ENCODE results near the gene CACNA1G. TPM values are rescaled to one million over a fixed set of nuclear protein-coding genes. Genes with fewer than 3 reads are reported as not detected.
A peak's percentile ranks its signal among the peaks of the same experiment; 100 is the strongest.

The CACNA1G gene
- total RNA-seq, 1 experiment from 2014 or later: 6.7 TPM

- TF ChIP-seq TP53 (CRISPR knock-in tag; IDR thresholded peaks at IDR 0.05) (no peak), MXD4 (CRISPR knock-in tag; IDR thresholded peaks at IDR 0.05; ENCODE audit: borderline replicate concordance) (no peak), FOXP1 (CRISPR knock-in tag; IDR thresholded peaks at IDR 0.05; ENCODE audit: borderline replicate concordance) (peak; percentile 17; the same call in 1 of the 2 replicates), NFYB (CRISPR knock-in tag; conservative IDR thresholded peaks at IDR 0.05; ENCODE audit: low read depth) (no peak), RELA (CRISPR knock-in tag; IDR thresholded peaks at IDR 0.05; ENCODE audit: borderline replicate concordance) (no peak), KAT7 (CRISPR knock-in tag; IDR thresholded peaks at IDR 0.05; ENCODE audit: borderline replicate concordance) (no peak), NR1H2 (CRISPR knock-in tag; IDR thresholded peaks at IDR 0.05) (no peak), NFE2L1 (CRISPR knock-in tag; IDR thresholded peaks at IDR 0.05) (0 out of 2 replicates have a peak, but pooled peaks have one; percentile 53)
These were observed 28.0 kb upstream of the CACNA1G start, which contains the start of gene EPN3 (continued) for GRCh38 chr17:50532452-50533024.

- ChIA-PET POLR2A (interaction anchor here (1.4 to 3.0 kb wide), 2 partner anchors 9 to 27 kb away, joined by 4 to 8 read pairs; partner anchors contain the start of gene CACNA1G), CTCF (interaction anchor here (0.6 to 3.7 kb wide), 15 partner anchors 9 to 136 kb away, joined by 3 to 24 read pairs (median 7); partner anchors contain the start of gene LRRC59)
- H3K27ac Mint-ChIP-seq: no peak overlapping the region
- TF ChIP-seq E2F5 (CRISPR knock-in tag; IDR thresholded peaks at IDR 0.05): no peak
- no peak for TF ChIP-seq CREB1 (CRISPR knock-in tag; IDR thresholded peaks at IDR 0.05)
- no peak for TF ChIP-seq ZNF532 (CRISPR knock-in tag; IDR thresholded peaks at IDR 0.05; ENCODE audit: borderline replicate concordance)
- no peak for TF ChIP-seq USF2 (CRISPR knock-in tag; IDR thresholded peaks at IDR 0.05)
- TF ChIP-seq ZNF138 (CRISPR knock-in tag; conservative IDR thresholded peaks at IDR 0.05): no peak
- no peak for TF ChIP-seq NFYB (CRISPR knock-in tag; conservative IDR thresholded peaks at IDR 0.05; ENCODE audit: low read depth)
- no peak for TF ChIP-seq HMGA2 (CRISPR knock-in tag; IDR thresholded peaks at IDR 0.05)
- no peak for TF ChIP-seq E2F1 (CRISPR knock-in tag; IDR thresholded peaks at IDR 0.05)
- H3K9me3 Mint-ChIP-seq: no peaks in the 10 kb centered on the region
- DNase-seq (ENCODE audit: low spot score): no peak
- peaks cover 26% of the 10 kb centered on the region for H3K27me3 Mint-ChIP-seq (ENCODE audit: low read depth)
- peak overlapping the region; percentile 87 for H3K4me3 Mint-ChIP-seq
- peaks cover 11% of the 10 kb centered on the region; the same call in 1 of the 2 replicates for H3K36me3 Mint-ChIP-seq
- H3K4me1 Mint-ChIP-seq: peaks cover 40% of the 10 kb centered on the region
- ATAC-seq: peak; percentile 30
These were observed 27.3 kb upstream of the CACNA1G start for GRCh38 chr17:50533185-50533584.

GRCh38 chr17:50533720-50534148 lies 26.8 kb upstream of the CACNA1G start:
- Mint-ChIP-seq H3K4me3 (peak overlapping the region; percentile 87), H3K9me3 (no peaks in the 10 kb centered on the region), H3K4me1 (peaks cover 44% of the 10 kb centered on the region), H3K27me3 (ENCODE audit: low read depth) (peaks cover 26% of the 10 kb centered on the region), H3K36me3 (peaks cover 11% of the 10 kb centered on the region; the same call in 1 of the 2 replicates), H3K27ac (no peak overlapping the region)
- CTCF ChIA-PET: interaction anchor here (1.0 to 3.7 kb wide), 13 partner anchors 9 to 137 kb away, joined by 4 to 24 read pairs (median 7); partner anchors contain the start of gene LRRC59
- ATAC-seq (peak; percentile 28), DNase-seq (ENCODE audit: low spot score) (no peak)
- POLR2A ChIA-PET: interaction anchor here (1.4 to 3.0 kb wide), 2 partner anchors 8 to 26 kb away, joined by 4 to 8 read pairs; partner anchors contain the start of gene CACNA1G
- TF ChIP-seq PREB (CRISPR knock-in tag; IDR thresholded peaks at IDR 0.05; ENCODE audit: borderline replicate concordance): no peak
- TF ChIP-seq PRRX2 (CRISPR knock-in tag; IDR thresholded peaks at IDR 0.05): no peak
- 0 out of 2 replicates have a peak, but pooled peaks have one; percentile 40 for TF ChIP-seq SP1 (CRISPR knock-in tag; conservative IDR thresholded peaks at IDR 0.05)
- no peak for TF ChIP-seq ZBTB43 (CRISPR knock-in tag; IDR thresholded peaks at IDR 0.05)
- TF ChIP-seq FOXP4 (CRISPR knock-in tag; IDR thresholded peaks at IDR 0.05): no peak
